GM18499 (cell line): ENCODE results near the gene CPHXL2.

ENCODE experiments used
- ATAC-seq: cut with Tn5 transposase; IDR thresholded peaks from one replicate; pipeline ENCODE4 v1.9.1; 2021; ENCODE audit warnings: moderate number of reproducible peaks; ENCODE audit not compliant: insufficient read depth, unreplicated experiment

CPHXL2 gene

DNA sequence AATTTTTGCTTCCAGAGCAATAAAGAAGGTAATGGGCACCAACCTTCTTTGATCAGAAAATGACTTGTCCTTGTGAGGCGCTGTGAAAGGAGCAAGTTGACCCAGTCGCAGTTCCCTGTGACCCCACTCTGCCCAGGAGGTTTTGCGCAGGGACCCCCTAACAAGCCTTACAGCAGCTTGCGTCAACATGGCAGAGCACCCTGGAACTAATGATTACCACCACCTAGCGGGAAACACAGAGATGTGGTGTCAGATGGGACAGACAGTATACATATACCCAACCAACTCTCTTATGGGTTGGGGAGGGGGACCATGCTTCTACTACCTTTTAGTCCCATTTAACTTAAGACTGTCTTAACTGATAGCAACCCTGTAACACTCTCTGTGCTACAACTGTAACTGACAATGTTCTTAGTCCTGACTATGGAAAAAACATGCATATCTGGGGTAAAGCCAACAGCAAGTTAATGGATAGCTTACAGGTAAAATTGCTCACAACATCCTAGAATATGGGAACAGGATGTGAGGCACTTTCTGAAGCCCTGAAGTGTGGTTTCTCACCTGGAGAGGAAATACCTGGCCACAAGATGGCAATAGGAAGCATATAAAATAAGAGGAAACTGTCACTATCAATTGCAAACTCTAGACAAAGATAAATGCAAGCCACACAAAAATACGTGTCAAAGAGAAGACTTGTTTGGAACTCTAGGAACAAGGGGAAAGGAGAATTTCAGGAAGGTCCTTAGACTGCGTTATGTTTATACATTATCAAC, 32.4 kb downstream of the CPHXL2 start:
- no peak for ATAC-seq

DNA sequence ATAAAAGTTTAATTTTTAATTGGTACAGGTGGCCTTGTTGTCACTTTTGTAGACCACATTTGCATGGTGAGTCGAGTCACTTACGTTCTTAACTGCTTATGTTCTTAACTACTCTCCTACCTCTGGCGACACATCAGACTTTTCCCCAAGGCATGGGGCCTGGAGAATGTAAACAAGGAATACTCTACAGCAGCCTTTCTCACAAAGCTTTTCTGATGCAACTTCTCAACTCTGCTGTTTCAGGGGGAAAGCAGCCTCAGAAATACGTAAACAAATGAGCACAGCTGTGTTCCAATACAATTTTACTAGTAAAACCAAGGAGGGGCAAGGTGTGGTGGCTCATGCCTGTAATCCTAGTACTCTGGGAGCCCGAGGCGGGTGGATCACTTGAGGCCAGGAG, 36.2 kb downstream of the CPHXL2 start:
- ATAC-seq = no peak

DNA sequence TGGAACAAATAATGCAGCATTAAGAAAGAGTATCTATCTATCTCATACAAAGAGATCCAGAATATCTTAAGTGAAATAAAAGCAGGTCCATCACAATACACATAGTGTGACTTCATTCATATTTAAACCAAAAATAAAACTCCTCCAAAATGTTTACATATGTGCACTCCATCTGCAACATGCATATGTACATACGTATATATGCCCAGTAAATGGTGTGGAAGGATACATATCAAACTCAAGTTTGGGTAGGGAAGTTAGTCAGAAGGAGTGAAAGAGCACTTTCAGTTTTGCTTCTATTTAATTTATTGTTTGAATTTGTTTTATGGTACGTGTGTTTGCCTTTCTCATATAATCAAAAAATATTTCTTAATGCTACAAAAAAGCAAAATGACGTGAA, 41.8 kb downstream of the CPHXL2 start:
- ATAC-seq = no peak

DNA sequence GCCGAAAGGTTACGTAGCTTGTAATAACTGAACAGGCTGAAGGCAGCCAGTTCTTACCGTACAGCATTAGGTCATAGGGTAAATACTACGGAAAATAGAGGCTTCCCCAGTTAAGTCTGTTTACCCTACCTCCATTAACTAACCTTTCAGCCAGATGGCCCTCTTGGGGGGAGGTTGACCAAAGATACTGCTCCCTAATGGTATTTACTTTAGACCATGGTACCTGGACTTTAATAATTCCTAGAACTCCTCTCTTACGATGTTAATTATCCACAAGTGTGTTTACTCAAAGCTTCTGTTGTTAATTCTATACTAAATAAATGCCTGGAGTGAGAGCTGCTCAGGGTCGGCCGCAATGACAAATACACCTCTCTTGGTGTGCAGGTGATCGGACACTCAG, 44.0 kb downstream of the CPHXL2 start:
- no peak for ATAC-seq

DNA sequence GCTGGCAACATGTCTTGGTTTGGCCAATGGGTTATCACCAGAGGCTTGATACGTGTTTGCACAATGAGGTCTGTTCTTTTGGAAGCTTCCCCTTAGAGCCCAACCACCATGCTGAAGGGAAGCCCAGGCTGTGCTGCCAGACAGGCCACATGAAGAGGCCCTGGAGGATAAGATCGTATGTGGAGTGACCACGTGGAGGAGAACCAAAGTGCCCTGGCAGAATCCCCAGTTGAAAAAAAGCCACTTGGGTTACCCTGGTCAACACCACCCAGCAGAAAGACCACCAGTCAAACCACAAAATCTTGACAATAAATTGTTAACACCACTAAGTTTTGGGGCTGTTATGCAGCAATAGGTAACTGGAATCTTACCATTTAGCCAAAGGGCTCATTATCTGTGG, 46.8 kb downstream of the CPHXL2 start:
- ATAC-seq = no peak

DNA sequence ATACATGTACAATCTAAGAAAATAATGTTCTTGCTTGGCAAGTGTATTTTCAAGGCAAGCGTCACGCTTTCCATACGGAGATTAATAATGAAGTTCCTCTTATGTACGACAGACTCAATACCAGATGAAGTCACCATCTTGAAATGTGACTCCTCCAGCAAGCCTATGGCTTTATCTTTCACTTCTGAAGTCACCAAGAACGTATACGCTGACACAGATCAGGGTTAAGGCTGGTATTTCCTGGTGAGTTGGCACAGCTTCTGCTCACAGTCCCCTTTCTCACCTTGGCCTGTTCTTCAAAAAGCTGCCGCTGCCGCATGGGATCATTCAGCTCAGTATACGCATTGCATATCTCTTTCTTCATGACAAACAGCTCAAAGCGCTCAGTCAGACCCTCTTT, 47.7 kb downstream of the CPHXL2 start:
- ATAC-seq = no peak

DNA sequence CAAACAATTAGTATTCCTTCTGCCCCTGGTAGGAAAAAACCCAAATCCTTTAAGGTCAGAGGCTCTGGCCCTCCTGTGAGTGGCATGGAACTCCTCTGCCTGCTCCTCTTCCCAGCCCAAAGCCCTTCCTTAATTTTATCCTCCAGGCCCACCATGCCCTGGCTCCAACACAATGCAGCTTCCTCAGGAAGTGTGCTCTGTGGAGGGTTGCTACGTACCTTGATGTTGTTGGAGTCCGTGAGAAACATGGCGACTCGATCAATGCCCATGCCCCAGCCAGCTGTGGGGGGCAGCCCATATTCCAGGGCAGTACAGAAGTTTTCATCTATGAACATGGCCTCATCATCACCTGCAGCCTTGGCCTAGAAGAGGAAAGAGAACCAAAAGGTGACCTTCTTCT, 48.5 kb downstream of the CPHXL2 start:
- ATAC-seq = no peak

DNA sequence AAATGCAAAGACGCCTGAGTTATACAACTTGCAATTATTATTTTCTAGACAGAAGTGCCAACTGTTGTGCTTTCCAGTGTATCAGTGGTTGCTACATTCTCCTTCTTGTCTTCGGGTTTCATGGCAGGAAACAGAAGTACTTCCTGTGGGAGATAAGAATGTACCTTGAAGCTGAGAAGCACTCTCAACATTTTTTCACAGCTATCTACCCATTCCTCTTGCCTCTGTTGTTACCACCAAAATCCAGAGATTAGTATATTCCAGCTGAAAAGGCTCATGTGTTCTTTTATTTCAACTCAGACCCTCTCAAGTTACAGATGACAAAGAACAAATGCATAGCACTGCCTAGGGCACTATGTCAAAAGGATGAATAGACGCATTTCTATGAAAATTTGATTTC, 49.0 kb downstream of the CPHXL2 start:
- ATAC-seq = no peak

DNA sequence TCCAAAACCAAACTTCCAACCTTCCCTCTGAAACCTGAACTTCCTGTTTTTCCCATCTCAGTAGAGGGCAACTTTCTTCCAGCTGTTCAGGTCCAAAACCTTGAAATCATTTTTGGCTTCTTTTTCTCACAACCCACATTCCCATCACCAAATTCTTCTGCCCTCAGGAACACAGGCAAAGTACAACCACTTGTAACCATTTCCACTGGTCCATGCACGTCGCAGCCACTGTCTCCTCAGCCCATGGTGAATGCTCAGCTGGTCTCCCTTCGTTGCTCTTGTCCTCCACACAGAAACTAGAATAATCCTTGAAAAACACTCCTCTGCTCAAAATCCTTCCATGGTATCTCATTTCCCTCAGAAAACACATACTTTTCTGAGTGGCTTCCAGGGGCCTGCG, 50.0 kb downstream of the CPHXL2 start:
- ATAC-seq = no peak

DNA sequence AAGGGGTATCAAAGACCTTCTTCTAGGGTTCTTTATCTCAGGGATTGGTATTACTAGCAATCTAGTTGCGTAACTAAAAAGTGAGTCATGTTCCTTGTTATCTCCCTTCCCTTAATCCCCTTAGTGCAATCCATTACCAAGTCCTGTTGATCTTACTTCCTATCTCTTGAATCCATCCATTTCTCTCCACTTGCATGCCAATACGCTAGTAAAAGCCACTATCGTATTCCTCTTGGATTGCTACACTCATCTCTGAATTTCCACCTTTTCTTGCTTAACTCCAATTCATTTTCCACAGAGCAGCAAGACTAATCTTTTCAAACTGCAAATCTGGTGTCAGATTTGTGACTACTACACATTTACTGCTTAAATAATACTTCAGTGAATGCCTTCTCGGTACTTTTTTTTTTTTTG, 51.9 kb downstream of the CPHXL2 start:
- ATAC-seq = no peak

DNA sequence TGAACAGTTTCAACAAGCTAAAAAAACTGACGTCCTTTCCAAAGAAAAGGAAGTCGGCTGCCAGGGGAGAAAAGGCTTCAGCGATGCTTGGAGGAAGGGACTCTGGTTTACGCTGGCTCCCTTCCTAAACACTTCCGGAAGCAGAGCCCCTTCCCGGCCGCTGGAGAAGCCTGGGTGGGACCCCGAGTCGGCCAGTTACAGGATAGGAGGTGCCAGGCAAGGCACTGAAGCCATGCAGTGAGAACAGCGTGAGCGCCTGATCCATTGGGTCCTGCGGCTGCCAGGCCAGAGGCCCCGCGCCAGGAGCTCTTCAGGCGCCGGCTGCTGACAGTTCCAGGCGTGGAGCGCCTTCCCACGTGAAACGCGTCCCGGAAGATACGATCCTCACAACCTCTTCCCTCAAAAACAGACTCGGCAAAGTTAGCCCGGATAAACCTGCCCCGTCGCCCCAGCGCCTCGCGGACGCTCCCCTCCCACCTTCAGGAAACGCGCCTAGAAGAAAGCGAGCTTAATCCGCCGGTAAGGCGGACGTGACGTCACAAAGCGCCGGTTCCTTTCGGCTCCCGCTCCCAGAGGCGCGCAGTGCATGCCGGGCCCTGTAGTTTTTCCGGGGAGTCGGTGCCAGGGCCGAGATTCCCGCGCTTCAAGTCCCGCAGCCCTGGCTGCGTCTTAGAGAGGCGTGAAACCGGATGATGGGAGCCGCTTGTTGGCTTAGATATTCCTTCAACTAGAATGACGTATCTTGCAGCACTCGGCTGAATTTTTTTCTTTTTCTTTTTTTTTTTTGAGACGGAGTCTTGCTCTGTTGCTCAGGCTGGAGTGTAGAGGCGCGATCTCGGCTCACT, 53.8 kb downstream of the CPHXL2 start, which contains the start of gene ADAT1:
ADAT1 (minus strand) TSS at position 521 of the 845 bp plus-strand sequence. CDS start 2,482 bp downstream, outside the sequence.
- peak; percentile 50 for ATAC-seq

DNA sequence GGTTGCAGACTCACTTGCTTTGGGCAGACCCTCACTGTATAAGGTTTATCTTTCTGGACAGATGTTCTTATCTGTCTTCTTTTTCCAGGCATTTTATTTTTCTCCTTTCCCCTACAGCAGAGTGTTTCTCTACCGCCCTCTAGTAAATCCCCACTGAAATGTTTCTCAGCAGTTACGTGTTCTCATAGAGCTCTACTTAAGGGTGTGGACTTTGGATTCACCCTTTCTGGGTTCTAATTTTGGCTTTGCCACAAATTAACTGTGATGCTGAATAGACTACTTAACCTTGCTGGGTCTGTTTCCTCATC, 55.7 kb downstream of the CPHXL2 start:
- no peak for ATAC-seq

DNA sequence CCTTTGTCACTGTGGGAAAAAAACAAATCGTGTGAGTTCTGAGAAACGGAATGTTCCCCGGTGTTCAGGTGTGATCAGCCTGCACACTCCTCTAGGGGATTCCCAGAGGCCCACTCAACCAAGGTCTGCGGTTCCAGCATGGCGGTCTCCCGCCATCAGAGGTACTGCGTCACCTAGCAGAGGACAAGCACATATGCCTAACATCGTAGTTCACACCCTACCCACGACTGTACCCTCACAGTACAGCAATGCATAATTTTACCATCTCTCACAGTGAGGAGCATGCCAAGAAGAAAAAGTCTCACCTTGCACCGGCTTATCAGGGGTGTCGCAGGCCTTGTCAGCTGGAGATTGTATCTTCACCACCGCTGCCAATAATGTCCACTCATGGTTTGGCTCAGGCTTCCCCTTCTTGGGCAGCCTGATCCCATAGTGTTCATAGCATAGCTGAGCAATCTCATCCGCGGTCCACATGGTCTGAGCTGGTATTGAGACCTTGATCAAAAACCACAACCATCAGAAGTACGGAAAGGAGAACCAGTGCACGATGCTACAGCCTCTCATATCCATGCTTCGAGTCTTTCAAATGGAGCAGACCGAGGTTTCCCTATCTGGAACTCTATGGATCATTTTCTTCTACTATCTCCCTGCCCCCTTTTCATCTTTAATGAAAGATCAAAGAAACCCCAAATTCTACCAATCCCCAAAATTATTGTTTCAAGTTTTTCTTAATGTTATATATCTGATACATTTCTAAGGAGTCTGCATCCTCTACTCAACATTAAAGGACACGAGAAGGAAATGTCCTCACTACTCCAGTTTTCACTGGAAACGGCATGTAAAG, 56.3 kb downstream of the CPHXL2 start:
- ATAC-seq = no peak

DNA sequence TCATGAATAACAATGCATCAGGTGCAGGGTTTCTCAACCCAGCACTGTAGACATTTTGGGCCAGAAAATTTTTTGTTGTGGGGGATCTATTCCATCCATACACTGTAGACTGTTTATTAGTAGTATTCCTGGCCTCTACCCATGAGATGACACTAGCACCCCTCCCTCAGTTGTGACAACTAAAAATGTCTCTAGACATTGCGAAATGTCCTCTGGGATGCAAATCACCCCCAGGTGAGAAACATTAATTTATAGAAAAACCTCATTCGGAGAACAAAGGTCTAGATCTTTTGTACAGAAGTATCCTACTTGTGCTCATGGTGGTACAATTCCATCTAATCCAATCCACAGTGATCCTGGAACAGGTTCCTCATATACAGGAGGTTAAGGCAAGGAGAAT, 58.0 kb downstream of the CPHXL2 start:
- no peak for ATAC-seq

DNA sequence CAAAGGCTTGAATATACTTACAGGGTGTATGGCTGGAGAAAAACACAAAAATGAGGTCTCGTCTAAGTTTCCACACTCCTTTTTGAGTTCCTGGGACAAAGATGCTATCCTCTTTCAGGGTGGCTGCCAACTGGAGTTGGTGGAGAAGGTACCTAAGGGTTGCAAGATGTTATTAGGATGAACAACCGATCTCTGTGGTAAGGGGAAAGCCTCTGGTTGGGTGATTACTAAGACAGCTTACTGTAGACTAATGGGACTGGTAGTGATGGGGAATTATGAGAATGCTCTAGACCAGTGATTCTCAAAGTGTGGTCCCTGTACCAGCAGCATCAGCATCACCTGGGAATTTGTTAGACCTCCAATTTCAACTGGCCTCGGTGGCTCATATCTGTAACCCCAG, 59.7 kb downstream of the CPHXL2 start:
- no peak for ATAC-seq

DNA sequence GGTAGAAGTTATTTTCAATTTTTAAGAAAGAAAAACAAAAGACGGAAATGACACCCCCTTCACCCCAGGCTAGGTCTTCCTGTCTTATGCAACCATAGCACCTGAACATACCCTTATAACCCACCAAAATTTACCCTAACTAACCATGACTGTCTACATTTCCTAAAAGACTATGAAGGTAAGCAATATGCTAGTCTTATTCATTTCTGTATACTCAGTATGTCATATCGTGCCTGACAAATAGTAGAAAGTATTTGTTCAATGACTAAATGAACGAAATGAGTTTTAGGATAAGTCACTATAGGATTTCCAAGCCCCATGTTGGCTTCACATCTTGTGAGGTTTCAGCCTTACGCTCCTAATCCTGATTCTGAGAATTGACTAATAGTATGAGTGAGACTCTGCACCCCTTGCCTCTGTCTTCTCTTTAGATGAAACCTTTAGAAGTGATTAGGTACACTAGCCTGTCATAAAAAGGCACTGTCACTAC, 60.2 kb downstream of the CPHXL2 start:
- no peak for ATAC-seq

DNA sequence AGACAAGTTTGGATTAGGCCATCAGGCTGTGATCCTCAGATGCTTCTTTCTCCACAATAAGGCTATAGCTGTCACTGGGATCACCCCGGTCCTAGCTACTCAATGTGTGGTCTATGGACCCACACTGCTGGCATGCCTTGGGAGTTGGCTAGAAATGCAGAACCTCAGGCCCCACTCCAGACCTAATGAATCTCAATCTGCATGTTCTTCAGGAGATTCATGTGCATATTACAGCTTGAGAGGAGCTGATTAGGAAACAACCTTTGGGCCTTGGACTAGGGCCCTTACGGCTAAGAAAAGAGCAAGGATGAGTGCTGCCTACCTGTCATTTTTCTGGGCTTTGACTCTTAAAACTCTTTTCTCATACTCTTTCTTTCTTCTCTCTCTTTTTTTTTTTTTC, 61.2 kb downstream of the CPHXL2 start:
- ATAC-seq = no peak

DNA sequence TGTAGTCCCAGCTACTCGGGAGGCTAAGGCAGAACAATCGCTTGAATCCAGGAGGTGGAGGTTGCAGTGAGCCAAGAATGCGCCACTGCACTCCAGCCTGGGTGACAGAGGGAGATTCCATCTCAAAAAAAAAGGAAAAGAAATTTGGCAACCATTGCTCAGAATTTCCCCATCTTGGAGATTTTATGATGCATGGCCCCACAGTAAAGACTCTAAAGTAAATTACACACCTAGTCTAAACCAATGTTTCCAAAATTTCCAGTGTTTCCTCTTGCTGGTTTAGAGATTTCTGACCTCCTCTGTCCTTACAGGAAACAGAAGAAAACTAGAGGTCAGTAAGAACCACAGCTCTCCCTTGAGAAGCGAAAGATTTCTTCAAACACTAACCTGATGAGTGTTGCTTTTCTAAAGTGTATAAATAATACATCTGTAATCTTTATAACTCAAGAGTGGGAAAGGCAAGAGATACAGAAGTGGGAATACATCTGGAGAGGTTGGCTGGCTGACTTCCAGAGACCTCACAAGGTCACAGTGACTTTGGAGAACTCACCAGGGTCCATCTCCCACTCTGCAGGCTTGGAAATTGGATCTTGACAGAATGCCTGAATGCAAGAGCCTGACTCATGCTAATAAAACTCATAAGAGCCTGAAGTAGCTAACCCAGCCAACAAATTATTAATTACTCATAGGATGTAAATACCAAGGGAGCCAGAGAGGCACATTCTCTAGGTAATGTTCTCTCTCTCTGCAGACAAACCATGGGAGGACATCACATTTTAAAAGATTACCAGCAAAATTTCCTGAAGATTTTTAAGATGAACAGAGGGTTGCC, 62.5 kb downstream of the CPHXL2 start:
- no peak for ATAC-seq
